D721Med (cell line): Measurements from ENCODE around the gene RENBP.

Source experiments
- DNase-seq: peaks from one replicate; pipeline ENCODE4 v3.0.0; 2011; ENCODE audit warnings: low spot score; ENCODE audit not compliant: insufficient read length
- FAIRE-seq: peaks from 2 replicates; lab custom pipeline; 2011; peaks lifted over from hg19 to GRCh38; lab: Jason Lieb, UNC
- TF ChIP-seq, protein P1 (sequence below): IDR thresholded peaks from 2 replicates; pipeline ENCODE4 v1.5.1; 2012; ENCODE audit warnings: mild to moderate bottlenecking, control low read depth; ENCODE audit not compliant: insufficient read depth; ENCODE audit errors: missing control alignments

Gene RENBP

DNA sequence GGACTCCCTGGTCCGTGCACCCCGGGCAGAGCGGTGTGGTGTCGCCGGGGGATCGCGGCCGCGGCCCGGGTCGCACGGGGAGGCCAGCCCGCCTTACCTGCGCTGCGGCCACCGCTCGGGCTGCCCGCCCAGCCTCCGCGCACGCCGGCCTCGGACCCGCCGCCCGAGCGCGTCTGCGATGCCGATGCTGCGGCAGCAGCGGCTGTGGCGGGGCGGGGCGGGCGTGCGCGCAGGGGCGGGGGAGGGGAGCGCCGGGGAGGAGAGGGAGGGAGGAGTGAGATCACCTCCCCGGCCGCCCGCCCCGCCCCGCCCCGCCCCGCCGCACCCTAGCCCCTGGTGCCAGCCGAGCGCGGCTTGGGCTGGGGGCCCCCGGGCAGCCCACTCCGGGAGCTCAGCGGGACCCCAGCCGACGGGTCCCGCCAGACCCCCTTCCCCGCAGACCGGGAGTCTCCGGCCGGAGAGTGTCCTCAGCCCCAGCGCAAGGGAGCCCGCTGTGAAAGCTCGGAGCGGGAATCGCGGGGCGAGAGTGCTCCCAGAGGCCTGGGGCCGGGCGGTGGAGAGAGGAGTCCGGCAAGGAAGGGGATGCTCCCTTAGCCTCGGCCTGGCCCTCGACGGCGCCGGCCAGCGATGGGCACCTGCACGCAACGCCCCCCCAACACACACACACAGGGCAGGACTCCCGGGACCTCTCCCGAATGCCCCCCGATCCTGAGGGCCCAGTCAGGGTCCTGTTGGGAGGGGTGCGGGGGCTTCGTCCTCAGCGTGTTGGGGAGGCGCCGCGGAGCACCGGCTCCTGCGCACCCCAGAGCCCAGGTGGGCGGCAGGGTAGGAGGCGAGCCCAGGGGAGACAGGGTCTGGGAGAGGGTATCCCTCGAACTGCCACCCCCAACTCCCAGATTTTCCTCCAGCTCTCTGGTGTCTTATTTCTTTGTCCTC lies 58.2 kb downstream of the RENBP start, which contains the start of gene L1CAM:
Gene L1CAM, minus strand, starts transcription at position 206 of the 936 bp plus-strand sequence. CDS start 10,337 bp downstream, outside the sequence.
- FAIRE-seq, result no peak

More for the DNA sequence above, 58.2 kb downstream of the RENBP start, which contains the start of gene L1CAM:
- DNase-seq, result no peak
- TF ChIP-seq, protein P1, sequence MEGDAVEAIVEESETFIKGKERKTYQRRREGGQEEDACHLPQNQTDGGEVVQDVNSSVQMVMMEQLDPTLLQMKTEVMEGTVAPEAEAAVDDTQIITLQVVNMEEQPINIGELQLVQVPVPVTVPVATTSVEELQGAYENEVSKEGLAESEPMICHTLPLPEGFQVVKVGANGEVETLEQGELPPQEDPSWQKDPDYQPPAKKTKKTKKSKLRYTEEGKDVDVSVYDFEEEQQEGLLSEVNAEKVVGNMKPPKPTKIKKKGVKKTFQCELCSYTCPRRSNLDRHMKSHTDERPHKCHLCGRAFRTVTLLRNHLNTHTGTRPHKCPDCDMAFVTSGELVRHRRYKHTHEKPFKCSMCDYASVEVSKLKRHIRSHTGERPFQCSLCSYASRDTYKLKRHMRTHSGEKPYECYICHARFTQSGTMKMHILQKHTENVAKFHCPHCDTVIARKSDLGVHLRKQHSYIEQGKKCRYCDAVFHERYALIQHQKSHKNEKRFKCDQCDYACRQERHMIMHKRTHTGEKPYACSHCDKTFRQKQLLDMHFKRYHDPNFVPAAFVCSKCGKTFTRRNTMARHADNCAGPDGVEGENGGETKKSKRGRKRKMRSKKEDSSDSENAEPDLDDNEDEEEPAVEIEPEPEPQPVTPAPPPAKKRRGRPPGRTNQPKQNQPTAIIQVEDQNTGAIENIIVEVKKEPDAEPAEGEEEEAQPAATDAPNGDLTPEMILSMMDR, result no peak
